Body of pancreas (tissue), 4 donors: Measurements from ENCODE around the gene ACYP2.

Source experiments
- CTCF ChIP-seq, 7 experiments: fragments of 450-650 bp in 4 of 7; fragments of 200-600 bp in 3 of 7; sonication (generic) in 3 of 7; IDR thresholded peaks; one replicate each; pipeline ENCODE4 v1.5.1; 2016 to 2019; ENCODE audit warnings: antibody characterized with exemption in 7 of 7
- POLR2A ChIP-seq, 3 donors: fragments of 450-650 bp; IDR thresholded peaks; one replicate each; pipeline ENCODE4 v1.6.1; 2016; ENCODE audit warnings: antibody characterized with exemption in 3 of 3, mild to moderate bottlenecking in 2 of 3

GRCh38 chr2:54318821-54319220 is 203.4 kb downstream of the ACYP2 start:
- TF ChIP-seq CTCF (IDR thresholded peaks at IDR 0.05) = no peak
- no peak for TF ChIP-seq POLR2A (IDR thresholded peaks at IDR 0.05)
